Stimulated activated CD4-positive, alpha-beta T cell treated with anti-CD3 and anti-CD28 coated beads, Interleukin-2, amount 100 ng/mL, for 48 hours (primary cell): ENCODE results near the gene C3orf33.

Experiments
- DNase-seq, 2 donors: peaks; one replicate each; pipeline ENCODE4 v3.0.0-alpha.2; 2020

Gene C3orf33

DNA sequence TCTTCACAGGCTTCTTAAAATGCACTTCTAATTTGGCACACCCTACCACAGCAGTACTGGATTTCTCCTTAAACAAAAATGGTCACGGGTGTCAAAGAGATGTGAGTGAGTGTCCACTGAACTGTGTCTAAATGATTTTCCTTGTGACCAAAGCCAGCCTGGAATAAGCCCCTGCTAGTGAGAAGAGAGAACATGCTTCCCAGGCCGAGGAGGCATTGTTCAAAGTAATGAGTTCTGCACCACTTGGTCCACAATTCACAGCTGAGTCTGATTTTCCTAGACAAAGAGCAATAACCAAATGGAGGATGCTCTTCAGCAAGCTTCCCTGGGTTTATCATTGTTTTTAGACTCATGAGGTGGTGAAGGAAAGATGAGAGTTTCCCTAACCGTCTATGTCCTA lies 65.0 kb downstream of the C3orf33 start:
- DNase-seq, result no peak

- no peak for DNase-seq
These were observed 66.9 kb downstream of the C3orf33 start for GRCh38 chr3:155739154-155739553.

DNA sequence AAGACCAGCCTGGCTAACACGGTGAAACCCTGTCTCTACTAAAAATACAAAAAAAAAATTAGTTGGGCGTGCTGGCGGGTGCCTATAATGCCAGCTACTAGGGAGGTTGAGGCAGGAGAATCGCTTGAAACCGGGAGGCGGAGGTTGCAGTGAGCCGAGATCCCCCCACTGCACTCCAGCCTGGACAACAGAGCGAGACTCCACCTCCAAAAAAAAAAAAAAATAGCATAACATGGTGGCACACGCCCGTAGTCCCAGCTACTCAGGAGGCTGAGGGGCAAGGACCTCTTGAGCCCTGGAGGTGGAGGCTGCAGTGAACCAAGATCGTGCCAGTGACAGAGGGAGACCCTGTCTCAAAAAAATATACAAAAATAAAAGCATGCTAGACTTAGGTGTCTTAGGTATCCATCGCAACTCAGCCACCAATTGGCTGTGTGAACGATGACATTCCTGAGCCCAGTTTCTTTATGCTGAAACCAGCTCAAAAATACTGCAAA lies 67.5 kb downstream of the C3orf33 start:
- DNase-seq, result no peak

- DNase-seq, result no peak
These were observed 68.1 kb downstream of the C3orf33 start for GRCh38 chr3:155737844-155738460.

DNA sequence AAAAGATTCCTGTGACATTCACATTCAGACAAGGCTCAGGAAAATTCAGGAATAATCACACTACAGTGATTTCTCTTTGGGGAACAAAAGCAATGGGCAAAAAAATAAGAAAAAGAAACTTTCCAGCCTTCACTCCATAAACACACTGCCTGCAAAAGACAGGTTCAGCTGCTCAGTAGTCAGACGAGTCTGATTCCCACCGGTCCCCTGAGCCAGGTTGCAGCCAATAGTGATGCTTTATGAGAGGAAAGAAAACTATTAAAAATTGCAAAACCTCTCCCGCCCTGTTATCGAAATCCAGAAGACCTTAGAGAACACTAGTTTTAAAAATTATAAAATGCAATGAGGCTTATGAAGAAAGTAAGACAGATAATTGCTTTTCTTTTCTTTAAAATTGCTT lies 69.7 kb downstream of the C3orf33 start:
- no peak for DNase-seq

- DNase-seq, result no peak
These were observed 75.2 kb downstream of the C3orf33 start for GRCh38 chr3:155730843-155731242.

DNA sequence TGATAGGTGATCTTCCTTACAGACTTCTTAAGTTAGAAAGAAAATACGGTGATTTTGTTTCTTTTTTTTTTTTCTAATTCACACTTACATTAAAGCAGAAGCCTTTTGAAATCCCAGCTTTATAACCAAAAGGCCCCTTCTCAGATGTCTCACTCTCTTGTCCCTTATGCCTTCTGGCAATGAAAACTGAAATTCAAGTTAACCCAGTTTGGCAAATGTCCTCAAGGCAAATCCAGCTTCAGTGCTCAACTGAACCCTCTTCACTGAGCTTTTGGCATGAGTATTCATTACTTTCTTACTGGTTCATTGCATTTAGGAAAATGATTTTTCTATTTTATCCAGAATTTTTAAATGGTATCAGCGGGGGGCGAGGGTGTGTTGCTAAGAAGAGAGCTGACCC lies 78.2 kb downstream of the C3orf33 start:
- no peak for DNase-seq

GRCh38 chr3:155714295-155714718 lies 91.8 kb downstream of the C3orf33 start:
- no peak for DNase-seq
